GM23248 (cell line): ENCODE data around the gene PPP2R2B. TPM values are rescaled to one million over a fixed set of nuclear protein-coding genes. Genes with fewer than 3 reads are reported as not detected.

Source experiments
- DNase-seq: peaks from one replicate; pipeline ENCODE4 v3.0.0-alpha.2; 2015
- H2AFZ ChIP-seq: fragments of 200-600 bp; sonication (generic); 2 replicates; pipeline ENCODE4 v1.6.1; 2016; ENCODE audit warnings: antibody characterized with exemption
- H3F3A ChIP-seq: fragments of 200-600 bp; sonication (generic); 2 replicates; pipeline ENCODE4 v1.6.1; 2016; ENCODE audit warnings: mild to moderate bottlenecking, antibody characterized with exemption, mixed run types; ENCODE audit not compliant: insufficient read depth
- H3K27ac ChIP-seq: fragments of 200-600 bp; sonication (generic); 2 replicates; pipeline ENCODE4 v1.5.1; 2016; ENCODE audit warnings: mild to moderate bottlenecking
- H3K27me3 ChIP-seq: fragments of 200-600 bp; sonication (generic); replicated peaks from 2 replicates; pipeline ENCODE4 v1.6.1; 2016; ENCODE audit warnings: mild to moderate bottlenecking; ENCODE audit not compliant: insufficient read depth
- H3K36me3 ChIP-seq: fragments of 200-600 bp; sonication (generic); 2 replicates; pipeline ENCODE4 v1.6.1; 2016; ENCODE audit warnings: low read depth, mild to moderate bottlenecking
- H3K4me1 ChIP-seq: fragments of 200-600 bp; sonication (generic); 2 replicates; pipeline ENCODE4 v1.6.1; 2016; ENCODE audit warnings: mild to moderate bottlenecking; ENCODE audit not compliant: insufficient read depth
- H3K4me2 ChIP-seq: fragments of 200-600 bp; sonication (generic); one replicate; pipeline ENCODE4 v1.6.1; 2016; ENCODE audit warnings: mild to moderate bottlenecking; ENCODE audit not compliant: unreplicated experiment
- H3K4me3 ChIP-seq: fragments of 200-600 bp; sonication (generic); 2 replicates; pipeline ENCODE4 v1.5.1; 2016; ENCODE audit warnings: mild to moderate bottlenecking
- H3K79me2 ChIP-seq: fragments of 200-600 bp; sonication (generic); 2 replicates; pipeline ENCODE4 v1.6.1; 2016; ENCODE audit warnings: mild to moderate bottlenecking; ENCODE audit not compliant: insufficient read depth
- H3K9ac ChIP-seq: fragments of 200-600 bp; sonication (generic); 2 replicates; pipeline ENCODE4 v1.6.1; 2016; ENCODE audit warnings: mild to moderate bottlenecking
- H3K9me2 ChIP-seq: fragments of 200-600 bp; sonication (generic); 2 replicates; pipeline ENCODE4 v1.6.1; 2016; ENCODE audit warnings: mixed run types, mild to moderate bottlenecking, moderate library complexity; ENCODE audit not compliant: insufficient read depth
- H3K9me3 ChIP-seq: fragments of 200-600 bp; sonication (generic); one replicate; pipeline ENCODE4 v1.6.1; 2017; ENCODE audit warnings: low read depth
- H4K20me1 ChIP-seq: fragments of 200-600 bp; sonication (generic); 2 replicates; pipeline ENCODE4 v1.6.0; 2016; ENCODE audit not compliant: insufficient read depth
- EZH2 ChIP-seq: fragments of 200-600 bp; sonication (generic); IDR thresholded peaks from 2 replicates; pipeline ENCODE4 v1.6.1; 2018; ENCODE audit warnings: antibody characterized with exemption, mild to moderate bottlenecking; ENCODE audit not compliant: insufficient read depth, poor library complexity, severe bottlenecking
- EZH2phosphoT487 ChIP-seq: fragments of 200-600 bp; sonication (generic); IDR thresholded peaks from 2 replicates; pipeline ENCODE4 v1.6.1; 2018; ENCODE audit warnings: antibody characterized with exemption, moderate library complexity, mild to moderate bottlenecking, low read depth; ENCODE audit not compliant: insufficient read depth
- WGBS, 2 experiments: methylation state at CpG; one replicate each; pipeline ENCODE4 v1.1.6; 2015 to 2017; ENCODE audit warnings: low lambda C conversion rate in 2 of 2, low coverage in 1 of 2; ENCODE audit errors: missing lambda C conversion rate in 2 of 2; 5-methylcytosine and 5-hydroxymethylcytosine counted together
- in situ Hi-C: fragments of 300-500 bp; cut with MboI; formaldehyde crosslinking; loops from 2 replicates; pipeline ENCODE4 v1.15.0; 2020
- polyA plus RNA-seq: library from polyadenylated mRNA; unstranded; fragments of >200 nt; fragmentation: Nextera tagmentation; extraction: Ambion mirVana; gene quantifications from 2 replicates; pipeline ENCODE4 v1.2.1, GENCODE V29; 2016
- total RNA-seq: library from RNA; depleted of rRNA; stranded (reverse); fragments of >200 nt; shearing (Covaris generic); gene quantifications from 2 replicates; pipeline ENCODE4 v1.2.3, GENCODE V29; 2014

Gene PPP2R2B
- total and polyA plus RNA-seq, 2 experiments from 2014 or later, result 0.11 to 0.28 TPM

DNA sequence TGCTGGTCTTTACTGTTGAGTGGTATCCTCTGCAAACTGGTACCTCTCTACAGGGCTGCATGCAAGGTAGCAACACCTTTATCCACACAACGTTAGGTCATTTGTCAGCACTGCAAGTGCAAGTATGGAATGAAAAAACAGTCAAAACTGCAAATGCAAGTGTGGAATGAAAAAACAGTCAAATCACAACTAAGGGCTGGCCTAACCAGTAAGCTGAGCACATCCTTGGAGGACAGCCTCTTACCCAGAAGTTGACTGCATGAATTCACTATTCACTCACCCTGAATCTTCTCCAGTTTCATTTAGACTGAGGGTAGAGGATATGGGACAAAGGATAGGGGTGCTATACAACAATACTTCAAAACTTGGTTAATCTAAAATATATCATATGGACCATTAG lies 158.4 kb downstream of the PPP2R2B start:
- Histone ChIP-seq H3K9me2 (no peaks in the 10 kb centered on the region), H3K27ac (no peak overlapping the region), H3K4me3 (no peak overlapping the region), H3K27me3 (no peaks in the 10 kb centered on the region; the same call in 1 of the 2 replicates), H3K9me3 (no peaks in the 10 kb centered on the region), H4K20me1 (no peaks in the 10 kb centered on the region), H3K36me3 (no peaks in the 10 kb centered on the region), H3K4me2 (no peak overlapping the region), H3K79me2 (no peaks in the 10 kb centered on the region), H3K4me1 (no peaks in the 10 kb centered on the region), H2AFZ (no peak overlapping the region), H3F3A (no peaks in the 10 kb centered on the region), H3K9ac (no peak overlapping the region)
- TF ChIP-seq EZH2phosphoT487 (no peak), EZH2 (no peak)
- DNase-seq, result no peak
- WGBS, 2 experiments, result 29 to 33% methylated on average over 1 of the region's 1 CpG
- in situ Hi-C loops, result no loop called here

DNA sequence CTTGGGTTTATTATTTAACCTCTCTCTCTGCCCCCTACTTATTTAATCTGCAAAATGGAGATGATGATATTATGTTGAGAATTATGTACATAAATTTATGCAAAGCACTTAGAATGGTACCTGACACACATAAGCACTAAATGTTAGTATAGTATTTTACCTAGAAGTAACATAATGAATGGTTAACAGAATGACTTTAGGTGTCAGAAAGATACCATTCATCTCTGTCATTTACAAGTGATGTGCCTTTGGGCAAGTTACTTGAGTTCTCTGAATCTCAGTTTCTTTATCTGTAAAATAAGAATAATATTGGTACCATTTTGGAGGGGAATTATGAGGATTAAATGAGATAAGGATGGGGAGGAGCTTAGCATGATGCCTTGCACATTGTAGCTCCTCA lies 159.4 kb downstream of the PPP2R2B start:
- Histone ChIP-seq H3K27me3 (no peaks in the 10 kb centered on the region; the same call in 1 of the 2 replicates), H3K9me2 (no peaks in the 10 kb centered on the region), H3K9me3 (no peaks in the 10 kb centered on the region), H3K9ac (no peak overlapping the region), H3K79me2 (no peaks in the 10 kb centered on the region), H4K20me1 (no peaks in the 10 kb centered on the region), H3F3A (no peaks in the 10 kb centered on the region), H3K4me2 (no peak overlapping the region), H3K4me3 (no peak overlapping the region), H3K36me3 (no peaks in the 10 kb centered on the region), H3K4me1 (no peaks in the 10 kb centered on the region), H2AFZ (no peak overlapping the region), H3K27ac (no peak overlapping the region)
- DNase-seq, result no peak
- in situ Hi-C loops, result no loop called here
- TF ChIP-seq EZH2phosphoT487 (no peak), EZH2 (no peak)

DNA sequence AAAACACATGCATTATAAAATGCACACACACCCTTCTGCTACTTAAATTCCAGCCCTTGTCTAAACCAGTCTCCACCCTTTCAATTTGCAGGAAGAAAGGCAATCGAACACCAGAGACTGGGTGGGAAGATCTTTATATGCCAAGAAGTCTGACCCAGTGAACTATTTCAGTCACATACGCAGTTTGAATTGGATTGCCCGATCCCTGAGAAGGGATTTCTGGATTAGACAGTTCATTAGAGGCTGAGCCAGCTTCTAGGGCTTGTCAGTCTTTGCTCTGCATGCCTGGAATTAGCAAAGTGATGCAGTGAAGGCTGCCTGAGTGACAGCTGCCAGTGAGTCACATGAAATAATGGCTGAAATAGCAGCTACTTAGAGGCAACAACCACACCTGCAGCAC lies 159.9 kb downstream of the PPP2R2B start:
- H3K9me2 ChIP-seq, result no peaks in the 10 kb centered on the region
- no peaks in the 10 kb centered on the region; the same call in 1 of the 2 replicates for H3K27me3 ChIP-seq
- no peak overlapping the region for H3K4me3 ChIP-seq
- DNase-seq, result no peak
- no peaks in the 10 kb centered on the region for H3K79me2 ChIP-seq
- no peak overlapping the region for H3K27ac ChIP-seq
- no peaks in the 10 kb centered on the region for H3K9me3 ChIP-seq
- no peak overlapping the region for H2AFZ ChIP-seq
- in situ Hi-C loops, result no loop called here
- H3K4me2 ChIP-seq, result no peak overlapping the region
- H4K20me1 ChIP-seq, result no peaks in the 10 kb centered on the region
- no peaks in the 10 kb centered on the region for H3K36me3 ChIP-seq
- no peak overlapping the region for H3K9ac ChIP-seq
- TF ChIP-seq EZH2 (no peak), EZH2phosphoT487 (no peak)
- H3F3A ChIP-seq, result no peaks in the 10 kb centered on the region
- WGBS, 2 experiments, result 12 to 20% methylated on average over 3 of the region's 3 CpGs
- H3K4me1 ChIP-seq, result no peaks in the 10 kb centered on the region

DNA sequence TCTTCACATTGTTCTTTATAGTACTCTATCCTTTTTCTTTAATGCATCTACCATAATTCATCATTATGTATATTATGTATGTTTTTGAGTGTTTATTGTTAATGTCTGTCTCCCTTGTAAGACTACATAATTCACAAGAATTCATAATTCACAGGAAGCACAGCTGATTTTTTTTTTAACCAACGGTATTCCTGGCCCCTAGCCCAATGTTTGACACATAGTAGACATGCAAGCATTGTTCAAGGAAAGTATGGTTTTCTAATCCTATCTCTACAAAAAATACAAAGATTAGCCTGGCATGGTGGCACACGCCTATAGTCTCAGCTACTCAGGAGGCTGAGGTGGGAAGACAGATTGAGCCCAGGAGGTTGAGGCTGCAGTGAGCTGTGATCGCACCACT lies 160.6 kb downstream of the PPP2R2B start:
- Histone ChIP-seq H4K20me1 (no peaks in the 10 kb centered on the region), H3F3A (no peaks in the 10 kb centered on the region), H3K4me3 (no peak overlapping the region), H3K9me2 (no peaks in the 10 kb centered on the region), H2AFZ (no peak overlapping the region), H3K4me1 (no peaks in the 10 kb centered on the region), H3K27me3 (no peaks in the 10 kb centered on the region; the same call in 1 of the 2 replicates), H3K36me3 (no peaks in the 10 kb centered on the region), H3K9me3 (no peaks in the 10 kb centered on the region), H3K27ac (no peak overlapping the region), H3K9ac (no peak overlapping the region), H3K4me2 (no peak overlapping the region), H3K79me2 (no peaks in the 10 kb centered on the region)
- in situ Hi-C loops, result no loop called here
- TF ChIP-seq EZH2 (no peak), EZH2phosphoT487 (no peak)
- WGBS, 2 experiments, result 36 to 39% methylated on average over 3 of the region's 3 CpGs
- DNase-seq, result no peak

DNA sequence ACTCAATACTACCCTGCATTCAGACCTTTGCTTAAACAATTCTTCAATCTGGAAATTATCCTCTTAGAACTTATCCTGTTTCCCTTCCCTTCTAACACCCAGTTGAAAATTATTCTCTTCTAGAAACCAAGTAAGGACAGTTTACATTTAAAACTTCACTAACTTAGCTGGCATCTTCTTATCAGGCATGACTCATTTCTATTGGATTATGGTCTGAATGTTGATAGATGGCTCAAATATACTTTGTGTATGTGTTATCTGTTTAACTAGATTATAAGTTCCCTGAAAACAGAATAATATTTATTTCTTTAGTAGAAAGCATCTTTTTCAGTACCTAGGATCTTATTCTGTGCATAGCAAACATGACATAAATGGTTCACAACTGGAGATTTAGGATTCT lies 161.9 kb downstream of the PPP2R2B start:
- H3K4me3 ChIP-seq, result no peak overlapping the region
- no peak overlapping the region for H2AFZ ChIP-seq
- H3K4me1 ChIP-seq, result no peaks in the 10 kb centered on the region
- no peaks in the 10 kb centered on the region for H4K20me1 ChIP-seq
- in situ Hi-C loops, result no loop called here
- H3K9me3 ChIP-seq, result no peaks in the 10 kb centered on the region
- H3K9me2 ChIP-seq, result no peaks in the 10 kb centered on the region
- no peak for TF ChIP-seq EZH2phosphoT487
- TF ChIP-seq EZH2, result no peak
- no peaks in the 10 kb centered on the region for H3F3A ChIP-seq
- H3K36me3 ChIP-seq, result no peaks in the 10 kb centered on the region
- H3K27me3 ChIP-seq, result no peaks in the 10 kb centered on the region; the same call in 1 of the 2 replicates
- no peak overlapping the region for H3K9ac ChIP-seq
- no peaks in the 10 kb centered on the region for H3K79me2 ChIP-seq
- H3K4me2 ChIP-seq, result no peak overlapping the region
- no peak for DNase-seq
- no peak overlapping the region for H3K27ac ChIP-seq
